ENCODE measurements around the gene RTL1.

GRCh38 chr14:100856056-100856950 is 47.2 kb downstream of the RTL1 start:
- TF ChIP-seq CTCF (conservative IDR thresholded peaks at IDR 0.05) (no peak), ZFX (IDR thresholded peaks at IDR 0.05) (no peak)

All from C4-2B (cell line).